ENCODE data around the gene SIPA1L3. TPM values are rescaled to one million over a fixed set of nuclear protein-coding genes. Genes with fewer than 3 reads are reported as not detected.

Gene SIPA1L3
- total RNA-seq, 1 donor from 2014 or later: 17.0 TPM

Other genes starting within 250 kb of the SIPA1L3 start
- 4.4 and 4.6 TPM in 2 replicates for gene ZNF607, start 187.4 kb upstream of the SIPA1L3 start, total RNA-seq
- 4.6 and 13.0 TPM in 2 replicates for gene ZNF573, start 127.6 kb upstream of the SIPA1L3 start, total RNA-seq
- gene WDR87, start 614 bp upstream of the SIPA1L3 start, total RNA-seq: not detected in 2 replicates